H1 (cell line): Measurements from ENCODE around the gene KRT9. TPM values are rescaled to one million over a fixed set of nuclear protein-coding genes. Genes with fewer than 3 reads are reported as not detected.

ENCODE experiments used
- CTCF ChIA-PET: fragments of 300-600 bp; sonication (Branson Sonifier 250); formaldehyde crosslinking; loops from one replicate; lab custom pipeline; 2021; ENCODE audit not compliant: partially characterized antibody; lab: Charles Lee
- POLR2A ChIA-PET: fragments of 300-600 bp; sonication (Branson Sonifier 250); formaldehyde crosslinking; loops from one replicate; lab custom pipeline; 2021; ENCODE audit warnings: inconsistent platforms; ENCODE audit not compliant: partially characterized antibody; lab: Charles Lee
- DNase-seq, 2 experiments: peaks; one replicate each; pipeline versions ENCODE4 v3.0.0 to v3.0.0-alpha.2; 2010 to 2022; ENCODE audit warnings: low spot score in 2 of 2, low read depth in 1 of 2, mixed read lengths in 1 of 2
- FAIRE-seq: peaks from 2 replicates; lab custom pipeline; 2011; peaks lifted over from hg19 to GRCh38; lab: Jason Lieb, UNC
- H2AFZ ChIP-seq: 2 replicates; pipeline ENCODE4 v1.8.1; 2012; ENCODE audit warnings: low read length, inconsistent platforms
- H2AK5ac ChIP-seq: 2 replicates; pipeline ENCODE4 v1.6.1; 2013; ENCODE audit warnings: low read depth, low read length
- H2BK120ac ChIP-seq: replicated peaks from 2 replicates; pipeline ENCODE3; 2013; ENCODE audit warnings: low read depth, low read length, inconsistent platforms
- H2BK12ac ChIP-seq: 2 replicates; pipeline ENCODE4 v1.6.1; 2013; ENCODE audit warnings: low read depth, low read length
- H2BK15ac ChIP-seq: 2 replicates; pipeline ENCODE4 v1.6.1; 2013; ENCODE audit warnings: low read length
- H2BK20ac ChIP-seq: 2 replicates; pipeline ENCODE4 v1.6.1; 2013; ENCODE audit warnings: low read length
- H2BK5ac ChIP-seq: 2 replicates; pipeline ENCODE4 v1.6.1; 2013; ENCODE audit warnings: low read depth, low read length
- H3K14ac ChIP-seq: 2 replicates; pipeline ENCODE4 v1.6.1; 2013; ENCODE audit warnings: inconsistent platforms; ENCODE audit not compliant: insufficient read length
- H3K18ac ChIP-seq: 2 replicates; pipeline ENCODE4 v1.6.1; 2013; ENCODE audit warnings: low read length; ENCODE audit errors: extremely low read depth
- H3K23ac ChIP-seq: 2 replicates; pipeline ENCODE4 v1.6.1; 2013; ENCODE audit warnings: inconsistent platforms; ENCODE audit not compliant: insufficient read length
- H3K23me2 ChIP-seq: 2 replicates; pipeline ENCODE4 v1.6.1; 2013; ENCODE audit warnings: low read depth, low read length
- H3K27ac ChIP-seq: 2 replicates; pipeline ENCODE4 v1.6.1; 2011; ENCODE audit warnings: low read depth, low read length, inconsistent platforms
- H3K27me3 ChIP-seq, 4 experiments: replicated peaks in 1 of 4; 1 replicate in 1 of 4; 2 replicates in 3 of 4; pipeline versions ENCODE4 v1.6.1 to v1.8.1; 2011 to 2013; ENCODE audit warnings: low read length in 3 of 4, mild to moderate bottlenecking in 3 of 4, inconsistent platforms in 2 of 4, mixed read lengths in 2 of 4, moderate library complexity in 1 of 4; ENCODE audit not compliant: control insufficient read depth in 3 of 4, insufficient read depth in 3 of 4; ENCODE audit errors: extremely low read depth in 1 of 4
- H3K36me3 ChIP-seq, 4 experiments: 2 replicates each; pipeline versions ENCODE4 v1.6.1 to v1.8.1; 2011 to 2013; ENCODE audit warnings: mild to moderate bottlenecking in 4 of 4, low read length in 3 of 4, moderate library complexity in 2 of 4, control low read depth in 1 of 4, inconsistent platforms in 1 of 4; ENCODE audit not compliant: insufficient read depth in 4 of 4, control insufficient read depth in 2 of 4
- H3K4ac ChIP-seq: replicated peaks from 2 replicates; pipeline ENCODE3; 2013; ENCODE audit warnings: low read length, low read depth, mixed read lengths, inconsistent platforms; ENCODE audit not compliant: insufficient read length
- H3K4me1 ChIP-seq, 4 experiments: replicated peaks in 1 of 4; 1 replicate in 1 of 4; 2 replicates in 3 of 4; pipeline versions ENCODE4 v1.6.1 to v1.8.1; 2011 to 2013; ENCODE audit warnings: low read length in 3 of 4, inconsistent platforms in 2 of 4, mixed read lengths in 1 of 4; ENCODE audit not compliant: insufficient read depth in 4 of 4, control insufficient read depth in 3 of 4
- H3K4me2 ChIP-seq, 2 experiments: 2 replicates each; pipeline versions ENCODE4 v1.6.1 to v1.8.1; 2011 to 2013; ENCODE audit warnings: low read depth in 2 of 2, low read length in 2 of 2, control low read depth in 1 of 2, inconsistent platforms in 1 of 2, mild to moderate bottlenecking in 1 of 2; ENCODE audit not compliant: insufficient read depth in 1 of 2
- H3K4me3 ChIP-seq, 4 experiments: fragments of 200-600, 300-600 bp in 1 of 4; sonication (generic), shearing (Covaris generic), sonication (Bioruptor Twin) in 1 of 4; 2 replicates each; pipeline versions ENCODE4 v1.5.1 to v1.8.1; 2011 to 2016; ENCODE audit warnings: low read length in 4 of 4, low read depth in 3 of 4, control low read depth in 2 of 4, inconsistent platforms in 2 of 4, mild to moderate bottlenecking in 2 of 4, mixed read lengths in 1 of 4, moderate library complexity in 1 of 4; ENCODE audit not compliant: insufficient read depth in 2 of 4; ENCODE audit errors: extremely low read depth in 1 of 4
- H3K56ac ChIP-seq: replicated peaks from 2 replicates; pipeline ENCODE3; 2013; ENCODE audit warnings: low read depth, mild to moderate bottlenecking, mixed read lengths, low read length, inconsistent platforms; ENCODE audit not compliant: insufficient read length
- H3K79me1 ChIP-seq: 2 replicates; pipeline ENCODE4 v1.6.1; 2013; ENCODE audit warnings: low read depth, low read length, control low read depth
- H3K79me2 ChIP-seq, 2 experiments: 2 replicates each; pipeline versions ENCODE4 v1.6.1 to v1.8.1; 2012 to 2013; ENCODE audit warnings: low read length in 2 of 2, mild to moderate bottlenecking in 2 of 2, inconsistent platforms in 1 of 2; ENCODE audit not compliant: insufficient read depth in 2 of 2, control insufficient read depth in 1 of 2
- H3K9ac ChIP-seq, 4 experiments: replicated peaks in 1 of 4; 1 replicate in 1 of 4; 2 replicates in 3 of 4; pipeline versions ENCODE4 v1.6.1 to v1.8.1; 2011 to 2013; ENCODE audit warnings: low read depth in 3 of 4, low read length in 3 of 4, control low read depth in 2 of 4, mild to moderate bottlenecking in 2 of 4, moderate library complexity in 2 of 4, inconsistent platforms in 1 of 4; ENCODE audit errors: extremely low read depth in 1 of 4
- H3K9me3 ChIP-seq, 2 experiments: 2 replicates each; pipeline versions ENCODE4 v1.6.1 to v1.8.1; 2012 to 2013; ENCODE audit warnings: mild to moderate bottlenecking in 2 of 2, moderate library complexity in 2 of 2, control low read depth in 1 of 2, inconsistent platforms in 1 of 2, low read depth in 1 of 2, low read length in 1 of 2, mixed read lengths in 1 of 2; ENCODE audit not compliant: insufficient read depth in 2 of 2
- H4K20me1 ChIP-seq, 2 experiments: replicated peaks in 1 of 2; 2 replicates each; pipeline versions ENCODE3 to v1.8.1; 2011 to 2013; ENCODE audit warnings: inconsistent platforms in 2 of 2, low read length in 2 of 2, mild to moderate bottlenecking in 1 of 2; ENCODE audit not compliant: insufficient read depth in 2 of 2, control insufficient read depth in 1 of 2
- H4K5ac ChIP-seq: 2 replicates; pipeline ENCODE4 v1.6.1; 2013; ENCODE audit warnings: low read length, low read depth, mixed read lengths, inconsistent platforms; ENCODE audit not compliant: insufficient read length
- H4K8ac ChIP-seq: 2 replicates; pipeline ENCODE4 v1.8.0; 2013; ENCODE audit warnings: mild to moderate bottlenecking, moderate library complexity, low read length, inconsistent platforms; ENCODE audit not compliant: insufficient read depth; ENCODE audit errors: extremely low read depth
- H4K91ac ChIP-seq: replicated peaks from 2 replicates; pipeline ENCODE3; 2013; ENCODE audit warnings: low read length, mixed read lengths, inconsistent platforms; ENCODE audit not compliant: insufficient read length
- KDM1A ChIP-seq: fragments of 200-600, 300-600 bp; sonication (generic); IDR thresholded peaks from 2 replicates; pipeline ENCODE4 v1.7.1; 2016; ENCODE audit warnings: mild to moderate bottlenecking, low read length, borderline replicate concordance
- KDM4A ChIP-seq: IDR thresholded peaks from one replicate; pipeline ENCODE4 v1.7.1; 2012; ENCODE audit warnings: low read depth, mild to moderate bottlenecking, moderate library complexity, low read length, inconsistent platforms; ENCODE audit not compliant: severe bottlenecking
- MAFK ChIP-seq: IDR thresholded peaks from 2 replicates; pipeline ENCODE4 v1.6.1; 2012; ENCODE audit warnings: low read depth, mild to moderate bottlenecking, improper control_type of control experiment, low read length
- POLR2A ChIP-seq, 2 experiments: IDR thresholded peaks; 1 replicate in 1 of 2; 2 replicates in 1 of 2; pipeline ENCODE4 v1.6.1; 2011; ENCODE audit warnings: low read depth in 2 of 2, low read length in 2 of 2, mild to moderate bottlenecking in 2 of 2; ENCODE audit errors: control extremely low read depth in 1 of 2
- POLR2AphosphoS5 ChIP-seq: IDR thresholded peaks from 2 replicates; pipeline ENCODE4 v1.6.1; 2011; ENCODE audit warnings: low read depth, low read length
- SIRT6 ChIP-seq: IDR thresholded peaks from one replicate; pipeline ENCODE4 v1.7.1; 2012; ENCODE audit warnings: low read length, inconsistent platforms
- SP1 ChIP-seq: IDR thresholded peaks from 2 replicates; pipeline ENCODE4 v1.6.1; 2011; ENCODE audit warnings: low read depth, low read length
- SP2 ChIP-seq: IDR thresholded peaks from 2 replicates; pipeline ENCODE4 v1.6.1; 2012; ENCODE audit warnings: mild to moderate bottlenecking, low read length, inconsistent platforms
- SUZ12 ChIP-seq: fragments of 200-600 bp; sonication (generic); IDR thresholded peaks from 2 replicates; pipeline ENCODE4 v1.6.1; 2012; ENCODE audit warnings: mild to moderate bottlenecking, inconsistent platforms, low read length, moderate library complexity, mixed read lengths
- TAF7 ChIP-seq: optimal IDR thresholded peaks from 2 replicates; pipeline ENCODE3; 2011; ENCODE audit warnings: low read depth, mild to moderate bottlenecking, inconsistent platforms, low read length, moderate library complexity, borderline replicate concordance
- WGBS, 2 experiments: shearing (Covaris generic) in 1 of 2; methylation state at CpG; one replicate each; pipeline versions ENCODE4 v1.1.6 to v1.1.7; 2013 to 2015; ENCODE audit warnings: low lambda C conversion rate in 2 of 2, mixed read lengths in 2 of 2, inconsistent platforms in 1 of 2, low coverage in 1 of 2, missing lambda C conversion rate in 1 of 2; ENCODE audit not compliant: insufficient replicate concordance in 2 of 2, insufficient coverage in 1 of 2, insufficient read length in 1 of 2; ENCODE audit errors: extremely low coverage in 1 of 2, missing lambda C conversion rate in 1 of 2; 5-methylcytosine and 5-hydroxymethylcytosine counted together
- polyA plus RNA-seq, 7 experiments: library from polyadenylated mRNA; depleted of rRNA in 3 of 7; stranded (reverse) in 5 of 7; unstranded in 2 of 7; fragments of >200 nt in 5 of 7; fragments of 200-250 nt in 2 of 7; gene quantifications; 1 replicate in 5 of 7; 2 replicates in 1 of 7; 4 replicates in 1 of 7; pipeline versions ENCODE4 v1.2.1 to v1.2.3, GENCODE V29; 2011 to 2013; ENCODE audit warnings: missing spikeins in 2 of 7, mixed read lengths in 2 of 7
- total RNA-seq: library from RNA; stranded (reverse); fragmentation: NEBNext Ultra II Directional; extraction: Animal tissue kit (Norgen Biotek cat#: 25700); gene quantifications from 2 replicates; pipeline ENCODE4 v1.2.1, GENCODE V29; 2021
- TF ChIP-seq, protein P1 (sequence below): IDR thresholded peaks from 2 replicates; pipeline ENCODE4 v1.6.1; 2011; ENCODE audit warnings: low read length, improper control_type of control experiment

KRT9 gene
- total and polyA plus RNA-seq, 2 of the 8 experiments (the other 6 are each of a cell fraction or from before 2014, with no cell fraction given): not detected

DNA sequence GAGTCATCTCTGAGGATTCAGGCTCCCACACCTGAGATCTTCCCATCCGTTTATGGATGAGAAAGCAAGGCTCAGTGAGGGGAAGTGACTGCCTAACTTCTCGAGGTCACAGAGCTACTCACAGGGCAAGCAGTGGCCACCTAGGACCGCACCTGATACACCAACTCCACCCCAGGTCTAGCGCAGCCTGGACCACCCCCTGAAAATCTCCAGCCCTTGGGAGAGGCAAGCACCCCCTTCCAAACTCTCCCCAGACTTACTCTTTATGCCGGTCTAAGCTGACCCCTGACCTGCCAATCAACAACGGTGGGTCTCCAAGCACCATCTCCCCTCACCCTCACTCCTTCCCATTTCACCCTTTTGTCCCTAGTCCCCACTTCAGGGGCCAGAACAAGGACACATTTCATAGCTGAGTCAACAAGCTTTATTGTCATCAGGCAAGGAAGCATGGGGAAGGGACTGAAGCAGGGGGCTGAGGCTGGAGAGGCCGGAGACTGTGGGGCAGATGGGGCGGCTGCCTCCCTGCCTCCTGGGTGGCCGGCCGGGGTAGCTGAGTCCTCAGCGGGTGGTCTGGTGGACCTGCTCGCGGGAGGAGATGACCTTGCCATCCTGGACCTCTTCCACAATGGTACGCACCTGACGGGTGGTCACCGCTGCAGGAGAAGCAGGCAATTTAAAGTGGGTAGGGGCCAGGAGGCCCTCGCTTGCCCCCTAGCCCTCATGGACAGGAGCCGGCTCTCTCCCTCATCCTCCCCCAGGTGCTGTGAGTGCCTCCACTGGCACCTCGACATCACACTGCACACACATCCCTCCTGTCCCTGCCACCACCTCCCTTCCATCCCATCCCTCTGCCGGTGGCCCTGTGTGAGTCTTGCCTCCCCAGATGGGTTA lies 47.4 kb upstream of the KRT9 start:
- Histone ChIP-seq H3K36me3 (no peaks in the 10 kb centered on the region), H2BK12ac (no peak overlapping the region), H2AK5ac (no peak overlapping the region), H3K4ac (no peak overlapping the region), H3K9me3 (no peaks in the 10 kb centered on the region), H3K27ac (no peak overlapping the region), H2BK20ac (no peak overlapping the region), H3K4me3 (no peak overlapping the region), H3K27me3 (no peaks in the 10 kb centered on the region), H2BK120ac (no peak overlapping the region), H4K91ac (no peak overlapping the region), H2BK15ac (no peak overlapping the region), H3K56ac (no peak overlapping the region), H3K4me2 (no peak overlapping the region), H2BK5ac (no peak overlapping the region), H4K8ac (no peak overlapping the region), H3K79me2 (no peaks in the 10 kb centered on the region), H4K5ac (no peak overlapping the region), H3K23ac (no peak overlapping the region), H3K9ac (no peak overlapping the region), H3K14ac (no peak overlapping the region), H3K79me1 (no peaks in the 10 kb centered on the region), H3K23me2 (no peaks in the 10 kb centered on the region), H3K18ac (no peak overlapping the region; the same call in none of the 2 replicates), H4K20me1 (no peaks in the 10 kb centered on the region), H3K4me1 (peaks cover 0 to 4% (median 2%) of the 10 kb centered on the region in 4 experiments; a peak in 3 of 7 replicates), H2AFZ (no peak overlapping the region)
- FAIRE-seq (no peak), DNase-seq (no peak)
- WGBS, 2 experiments: 88% methylated on average over 18 of the region's 20 CpGs; no CpG with 5 or more reads in 1 of the 2 experiments
- POLR2A ChIA-PET: no interaction called here
- CTCF ChIA-PET: interaction anchor here (1.0 to 14.5 kb wide), 7 partner anchors 8 to 70 kb away, joined by 3 to 103 read pairs (median 10); no protein-coding TSS in a partner anchor
- TF ChIP-seq SIRT6 (no peak), MAFK (no peak), KDM4A (no peak), SP2 (no peak), POLR2A (IDR thresholded peaks at IDR 0.05; ENCODE audit: control extremely low read depth in 1 of 2, low read depth in 2 of 2, low read length in 2 of 2) (no peak), POLR2AphosphoS5 (no peak), SP1 (no peak), SUZ12 (no peak), TAF7 (no peak), KDM1A (no peak)
- TF ChIP-seq, protein P1, sequence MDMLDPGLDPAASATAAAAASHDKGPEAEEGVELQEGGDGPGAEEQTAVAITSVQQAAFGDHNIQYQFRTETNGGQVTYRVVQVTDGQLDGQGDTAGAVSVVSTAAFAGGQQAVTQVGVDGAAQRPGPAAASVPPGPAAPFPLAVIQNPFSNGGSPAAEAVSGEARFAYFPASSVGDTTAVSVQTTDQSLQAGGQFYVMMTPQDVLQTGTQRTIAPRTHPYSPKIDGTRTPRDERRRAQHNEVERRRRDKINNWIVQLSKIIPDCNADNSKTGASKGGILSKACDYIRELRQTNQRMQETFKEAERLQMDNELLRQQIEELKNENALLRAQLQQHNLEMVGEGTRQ: no peak
